Neural progenitor cell (in vitro differentiated cells): ENCODE measurements around the gene SSTR4. TPM values are rescaled to one million over a fixed set of nuclear protein-coding genes. Genes with fewer than 3 reads are reported as not detected.

Source experiments
- DNase-seq: peaks from one replicate; pipeline ENCODE4 v3.0.0-alpha.2; 2016; ENCODE audit warnings: low spot score
- H2AFZ ChIP-seq: fragments of 200-600 bp; sonication (generic); replicated peaks from 2 replicates; pipeline ENCODE4 v1.6.1; 2016; ENCODE audit warnings: antibody characterized with exemption
- H3F3A ChIP-seq: fragments of 200-600 bp; sonication (generic); 2 replicates; pipeline ENCODE4 v1.6.1; 2016; ENCODE audit warnings: antibody characterized with exemption, low read depth
- H3K27ac ChIP-seq: fragments of 200-600 bp; sonication (generic); 2 replicates; pipeline ENCODE4 v1.5.1; 2016; ENCODE audit warnings: mild to moderate bottlenecking
- H3K27me3 ChIP-seq: fragments of 200-600 bp; sonication (generic); 2 replicates; pipeline ENCODE4 v1.6.1; 2016; ENCODE audit warnings: mild to moderate bottlenecking, moderate library complexity
- H3K36me3 ChIP-seq: fragments of 200-600 bp; sonication (generic); 2 replicates; pipeline ENCODE4 v1.5.1; 2016
- H3K4me1 ChIP-seq: fragments of 200-600 bp; sonication (generic); 2 replicates; pipeline ENCODE4 v1.6.1; 2016; ENCODE audit warnings: mixed run types
- H3K4me2 ChIP-seq: fragments of 200-600 bp; sonication (generic); 2 replicates; pipeline ENCODE4 v1.6.1; 2016
- H3K4me3 ChIP-seq: fragments of 200-600 bp; sonication (generic); 2 replicates; pipeline ENCODE4 v1.5.1; 2016
- H3K79me2 ChIP-seq: fragments of 200-600 bp; sonication (generic); 2 replicates; pipeline ENCODE4 v1.6.1; 2016; ENCODE audit warnings: low read depth
- H3K9ac ChIP-seq: fragments of 200-600 bp; sonication (generic); 2 replicates; pipeline ENCODE4 v1.6.1; 2016
- H3K9me3 ChIP-seq: fragments of 200-600 bp; sonication (generic); 2 replicates; pipeline ENCODE4 v1.5.1; 2016; ENCODE audit warnings: low read depth
- H4K20me1 ChIP-seq: fragments of 200-600 bp; sonication (generic); 2 replicates; pipeline ENCODE4 v1.6.1; 2016; ENCODE audit warnings: low read depth
- H3K27ac Mint-ChIP-seq: 3 replicates; pipeline ENCODE4 v1.8.0; 2021; ENCODE audit warnings: mixed read lengths
- H3K27me3 Mint-ChIP-seq: 2 replicates; pipeline ENCODE4 v1.8.0; 2022; ENCODE audit warnings: low read depth, mild to moderate bottlenecking, inconsistent platforms, moderate library complexity, mixed read lengths; ENCODE audit not compliant: insufficient read depth
- H3K36me3 Mint-ChIP-seq: 3 replicates; pipeline ENCODE4 v1.8.0; 2021; ENCODE audit warnings: mixed read lengths
- H3K4me1 Mint-ChIP-seq: 3 replicates; pipeline ENCODE4 v1.8.0; 2021; ENCODE audit warnings: mixed read lengths
- H3K4me3 Mint-ChIP-seq: 3 replicates; pipeline ENCODE4 v1.8.0; 2021; ENCODE audit warnings: mild to moderate bottlenecking, moderate library complexity, mixed read lengths
- H3K9me3 Mint-ChIP-seq: 3 replicates; pipeline ENCODE4 v1.8.0; 2020; ENCODE audit warnings: mixed read lengths
- CTCF ChIP-seq: fragments of 200-600 bp; sonication (generic); IDR thresholded peaks from 2 replicates; pipeline ENCODE4 v1.5.1; 2017; ENCODE audit warnings: antibody characterized with exemption, mild to moderate bottlenecking
- EZH2 ChIP-seq: fragments of 200-600 bp; sonication (generic); IDR thresholded peaks from 2 replicates; pipeline ENCODE4 v1.6.1; 2017; ENCODE audit warnings: antibody characterized with exemption, mild to moderate bottlenecking, moderate library complexity
- EZH2phosphoT487 ChIP-seq: fragments of 200-600 bp; sonication (generic); IDR thresholded peaks from 2 replicates; pipeline ENCODE4 v1.6.1; 2017; ENCODE audit warnings: antibody characterized with exemption
- total RNA-seq: library from RNA; depleted of rRNA; stranded (reverse); fragments of >200 nt; gene quantifications from 2 replicates; pipeline ENCODE4 v1.2.3, GENCODE V29; 2015; ENCODE audit warnings: low replicate concordance

The SSTR4 gene
- total RNA-seq, 1 donor from 2014 or later = not detected

- Histone ChIP-seq H3F3A (no peaks in the 10 kb centered on the region), H3K36me3 (no peaks in the 10 kb centered on the region), H3K79me2 (no peaks in the 10 kb centered on the region), H3K9ac (no peak overlapping the region), H3K27me3 (no peaks in the 10 kb centered on the region), H3K4me3 (no peak overlapping the region), H3K4me2 (no peak overlapping the region), H3K27ac (no peak overlapping the region), H3K4me1 (peaks cover 15% of the 10 kb centered on the region), H4K20me1 (no peaks in the 10 kb centered on the region), H2AFZ (no peak overlapping the region), H3K9me3 (no peaks in the 10 kb centered on the region)
- H3K36me3 Mint-ChIP-seq = no peaks in the 10 kb centered on the region
- peaks cover 5% of the 10 kb centered on the region for H3K27me3 Mint-ChIP-seq
- H3K9me3 Mint-ChIP-seq = no peaks in the 10 kb centered on the region
- no peak for TF ChIP-seq CTCF
- no peak for TF ChIP-seq EZH2
- TF ChIP-seq EZH2phosphoT487 = no peak
- peaks cover 2% of the 10 kb centered on the region for H3K4me1 Mint-ChIP-seq
- H3K27ac Mint-ChIP-seq = no peak overlapping the region
- no peak for DNase-seq
- H3K4me3 Mint-ChIP-seq = no peak overlapping the region
These were observed 13.2 kb upstream of the SSTR4 start for GRCh38 chr20:23021951-23022350.

GRCh38 chr20:23022849-23023248 is 12.3 kb upstream of the SSTR4 start:
- Mint-ChIP-seq H3K4me1 (peaks cover 2% of the 10 kb centered on the region), H3K27ac (no peak overlapping the region), H3K4me3 (no peak overlapping the region)

GRCh38 chr20:23023621-23024177 is 11.4 kb upstream of the SSTR4 start:
- Mint-ChIP-seq H3K4me1 (peaks cover 2% of the 10 kb centered on the region), H3K27me3 (peaks cover 5% of the 10 kb centered on the region), H3K27ac (no peak overlapping the region), H3K4me3 (no peak overlapping the region), H3K9me3 (no peaks in the 10 kb centered on the region), H3K36me3 (no peaks in the 10 kb centered on the region)
- H3K4me2 ChIP-seq = no peak overlapping the region
- H3K27me3 ChIP-seq = no peaks in the 10 kb centered on the region
- no peaks in the 10 kb centered on the region for H3K36me3 ChIP-seq
- H3K27ac ChIP-seq = no peak overlapping the region
- no peak overlapping the region for H3K9ac ChIP-seq
- H3F3A ChIP-seq = no peaks in the 10 kb centered on the region
- no peaks in the 10 kb centered on the region for H4K20me1 ChIP-seq
- no peak overlapping the region for H3K4me3 ChIP-seq
- no peak for DNase-seq
- no peaks in the 10 kb centered on the region for H3K9me3 ChIP-seq
- no peaks in the 10 kb centered on the region for H3K79me2 ChIP-seq
- peaks cover 11% of the 10 kb centered on the region for H3K4me1 ChIP-seq
- TF ChIP-seq CTCF = peak; percentile 17
- no peak for TF ChIP-seq EZH2phosphoT487
- H2AFZ ChIP-seq = no peak overlapping the region

More at GRCh38 chr20:23022849-23023248, 12.3 kb upstream of the SSTR4 start:
- Histone ChIP-seq H3K9ac (no peak overlapping the region), H3K9me3 (no peaks in the 10 kb centered on the region), H2AFZ (no peak overlapping the region), H3K79me2 (no peaks in the 10 kb centered on the region), H3K4me1 (peaks cover 11% of the 10 kb centered on the region), H3K36me3 (no peaks in the 10 kb centered on the region), H3F3A (no peaks in the 10 kb centered on the region), H3K27me3 (no peaks in the 10 kb centered on the region), H3K4me2 (no peak overlapping the region), H3K4me3 (no peak overlapping the region), H3K27ac (no peak overlapping the region), H4K20me1 (no peaks in the 10 kb centered on the region)
- Mint-ChIP-seq H3K36me3 (no peaks in the 10 kb centered on the region), H3K27me3 (peaks cover 5% of the 10 kb centered on the region), H3K9me3 (no peaks in the 10 kb centered on the region)
- TF ChIP-seq EZH2 (no peak), CTCF (no peak), EZH2phosphoT487 (no peak)
- DNase-seq = no peak
